Keratinocyte (primary cell): Measurements from ENCODE around the gene PALS2.

ENCODE experiments used
- EZH2 ChIP-seq: IDR thresholded peaks from one replicate; pipeline ENCODE4 v1.6.1; 2012; ENCODE audit warnings: inconsistent platforms, mild to moderate bottlenecking, low read length, moderate library complexity
- TF ChIP-seq, protein P1 (sequence below), 3 experiments: IDR thresholded peaks in 1 of 3; conservative IDR thresholded peaks in 1 of 3; optimal IDR thresholded peaks in 1 of 3; 2 replicates in 2 of 3; 3 replicates in 1 of 3; pipeline versions ENCODE3 to v1.5.1; 2011; ENCODE audit warnings: low read length in 3 of 3, mild to moderate bottlenecking in 3 of 3, moderate library complexity in 2 of 3, control low read depth in 1 of 3, inconsistent platforms in 1 of 3; ENCODE audit not compliant: insufficient read depth in 2 of 3; ENCODE audit errors: extremely low read depth in 1 of 3

DNA sequence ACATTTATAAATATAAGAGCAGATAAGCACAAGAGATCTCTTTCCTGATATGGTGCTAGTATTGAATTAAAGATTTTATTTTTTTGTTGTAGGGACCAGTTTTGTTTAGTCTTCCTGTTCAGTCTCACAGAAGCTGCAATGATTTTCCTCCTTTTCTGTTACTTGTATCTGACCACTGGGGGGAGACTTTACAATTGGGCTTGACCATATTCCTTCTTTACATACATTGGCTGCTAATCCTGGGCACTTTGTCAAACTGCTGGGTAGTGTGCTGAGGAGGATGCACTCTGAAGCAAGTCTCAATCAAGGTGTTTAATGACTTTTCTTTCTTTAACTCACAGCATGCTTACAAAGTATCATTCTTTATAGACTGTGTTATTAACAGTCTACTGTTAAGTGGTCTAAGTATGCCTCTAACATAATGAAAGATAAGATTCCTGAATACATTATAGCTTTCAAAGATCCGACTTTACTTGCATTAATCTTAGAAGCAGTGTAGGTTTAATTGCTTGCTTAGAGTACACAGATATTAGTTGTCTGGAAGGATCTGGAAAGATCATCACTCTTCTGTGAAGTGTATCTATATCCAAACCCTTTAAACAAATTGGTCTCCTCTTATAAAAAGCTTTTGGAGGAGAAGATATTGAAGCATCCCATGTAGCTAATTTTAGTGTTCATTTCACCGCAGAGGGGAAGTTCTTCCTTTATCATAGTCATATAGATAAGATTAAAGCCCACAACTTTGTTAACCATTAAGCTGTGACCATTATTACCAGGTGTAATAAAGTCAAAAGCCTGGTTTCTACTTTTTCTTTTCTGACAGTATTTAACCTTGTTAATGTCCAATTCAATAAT, 3.1 kb downstream of the PALS2 start:
- TF ChIP-seq, protein P1, sequence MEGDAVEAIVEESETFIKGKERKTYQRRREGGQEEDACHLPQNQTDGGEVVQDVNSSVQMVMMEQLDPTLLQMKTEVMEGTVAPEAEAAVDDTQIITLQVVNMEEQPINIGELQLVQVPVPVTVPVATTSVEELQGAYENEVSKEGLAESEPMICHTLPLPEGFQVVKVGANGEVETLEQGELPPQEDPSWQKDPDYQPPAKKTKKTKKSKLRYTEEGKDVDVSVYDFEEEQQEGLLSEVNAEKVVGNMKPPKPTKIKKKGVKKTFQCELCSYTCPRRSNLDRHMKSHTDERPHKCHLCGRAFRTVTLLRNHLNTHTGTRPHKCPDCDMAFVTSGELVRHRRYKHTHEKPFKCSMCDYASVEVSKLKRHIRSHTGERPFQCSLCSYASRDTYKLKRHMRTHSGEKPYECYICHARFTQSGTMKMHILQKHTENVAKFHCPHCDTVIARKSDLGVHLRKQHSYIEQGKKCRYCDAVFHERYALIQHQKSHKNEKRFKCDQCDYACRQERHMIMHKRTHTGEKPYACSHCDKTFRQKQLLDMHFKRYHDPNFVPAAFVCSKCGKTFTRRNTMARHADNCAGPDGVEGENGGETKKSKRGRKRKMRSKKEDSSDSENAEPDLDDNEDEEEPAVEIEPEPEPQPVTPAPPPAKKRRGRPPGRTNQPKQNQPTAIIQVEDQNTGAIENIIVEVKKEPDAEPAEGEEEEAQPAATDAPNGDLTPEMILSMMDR (optimal IDR thresholded peaks at IDR 0.05 in 1 of 3, IDR thresholded peaks at IDR 0.05 in 1 of 3, conservative IDR thresholded peaks at IDR 0.05 in 1 of 3; ENCODE audit: extremely low read depth in 1 of 3, insufficient read depth in 2 of 3, low read length in 3 of 3): peak; percentile 54 to 68 (median 61)
- no peak for TF ChIP-seq EZH2
